Keratinocyte (primary cell): Measurements from ENCODE around the gene C13orf42.

Experiments used
- CTCF ChIP-seq, 3 experiments: IDR thresholded peaks in 1 of 3; conservative IDR thresholded peaks in 1 of 3; optimal IDR thresholded peaks in 1 of 3; 2 replicates in 2 of 3; 3 replicates in 1 of 3; pipeline versions ENCODE3 to v1.5.1; 2011; ENCODE audit warnings: low read length in 3 of 3, mild to moderate bottlenecking in 3 of 3, moderate library complexity in 2 of 3, control low read depth in 1 of 3, inconsistent platforms in 1 of 3; ENCODE audit not compliant: insufficient read depth in 2 of 3; ENCODE audit errors: extremely low read depth in 1 of 3
- EZH2 ChIP-seq: IDR thresholded peaks from one replicate; pipeline ENCODE4 v1.6.1; 2012; ENCODE audit warnings: inconsistent platforms, mild to moderate bottlenecking, low read length, moderate library complexity

- no peak for TF ChIP-seq CTCF (optimal IDR thresholded peaks at IDR 0.05 in 1 of 3, IDR thresholded peaks at IDR 0.05 in 1 of 3, conservative IDR thresholded peaks at IDR 0.05 in 1 of 3; ENCODE audit: extremely low read depth in 1 of 3, insufficient read depth in 2 of 3, low read length in 3 of 3)
- no peak for TF ChIP-seq EZH2
Measured at GRCh38 chr13:51091839-51092238, 19.2 kb downstream of the C13orf42 start.
